Fibroblast of lung (primary cell): ENCODE measurements around the gene GNB1L.

Experiments used
- EZH2 ChIP-seq: IDR thresholded peaks from 2 replicates; pipeline ENCODE4 v1.5.1; 2012; ENCODE audit warnings: low read length, control low read depth, mild to moderate bottlenecking; ENCODE audit errors: missing control alignments
- TF ChIP-seq, protein P1 (sequence below), 2 donors: IDR thresholded peaks in 1 of 2; conservative IDR thresholded peaks in 1 of 2; 1 replicate in 1 of 2; 2 replicates in 1 of 2; pipeline ENCODE4 v1.5.1; 2011 to 2012; ENCODE audit warnings: low read length in 2 of 2, control low read depth in 1 of 2, inconsistent platforms in 1 of 2, low read depth in 1 of 2, mild to moderate bottlenecking in 1 of 2

DNA sequence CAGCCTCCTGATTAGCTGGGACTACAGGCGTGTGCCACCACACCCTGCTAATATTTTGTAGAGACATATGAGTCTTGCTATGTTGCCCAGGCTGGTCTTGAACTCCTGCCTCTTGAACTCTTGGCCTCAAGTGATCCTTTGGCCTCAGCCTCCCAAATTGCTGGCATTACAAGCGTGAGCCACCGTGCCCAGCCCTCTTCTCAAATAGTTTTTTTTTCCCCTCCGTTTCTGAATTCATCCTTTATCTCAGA is 82.3 kb downstream of the GNB1L start:
- TF ChIP-seq, protein P1, sequence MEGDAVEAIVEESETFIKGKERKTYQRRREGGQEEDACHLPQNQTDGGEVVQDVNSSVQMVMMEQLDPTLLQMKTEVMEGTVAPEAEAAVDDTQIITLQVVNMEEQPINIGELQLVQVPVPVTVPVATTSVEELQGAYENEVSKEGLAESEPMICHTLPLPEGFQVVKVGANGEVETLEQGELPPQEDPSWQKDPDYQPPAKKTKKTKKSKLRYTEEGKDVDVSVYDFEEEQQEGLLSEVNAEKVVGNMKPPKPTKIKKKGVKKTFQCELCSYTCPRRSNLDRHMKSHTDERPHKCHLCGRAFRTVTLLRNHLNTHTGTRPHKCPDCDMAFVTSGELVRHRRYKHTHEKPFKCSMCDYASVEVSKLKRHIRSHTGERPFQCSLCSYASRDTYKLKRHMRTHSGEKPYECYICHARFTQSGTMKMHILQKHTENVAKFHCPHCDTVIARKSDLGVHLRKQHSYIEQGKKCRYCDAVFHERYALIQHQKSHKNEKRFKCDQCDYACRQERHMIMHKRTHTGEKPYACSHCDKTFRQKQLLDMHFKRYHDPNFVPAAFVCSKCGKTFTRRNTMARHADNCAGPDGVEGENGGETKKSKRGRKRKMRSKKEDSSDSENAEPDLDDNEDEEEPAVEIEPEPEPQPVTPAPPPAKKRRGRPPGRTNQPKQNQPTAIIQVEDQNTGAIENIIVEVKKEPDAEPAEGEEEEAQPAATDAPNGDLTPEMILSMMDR (conservative IDR thresholded peaks at IDR 0.05 in 1 of 2, IDR thresholded peaks at IDR 0.05 in 1 of 2; ENCODE audit: low read depth in 1 of 2, low read length in 2 of 2), result no peak
- TF ChIP-seq EZH2, result no peak
